GM23248 (cell line): ENCODE results near the gene HOXA5.

Experiments used
- EZH2 ChIP-seq: fragments of 200-600 bp; sonication (generic); IDR thresholded peaks from 2 replicates; pipeline ENCODE4 v1.6.1; 2018; ENCODE audit warnings: antibody characterized with exemption, mild to moderate bottlenecking; ENCODE audit not compliant: insufficient read depth, poor library complexity, severe bottlenecking
- EZH2phosphoT487 ChIP-seq: fragments of 200-600 bp; sonication (generic); IDR thresholded peaks from 2 replicates; pipeline ENCODE4 v1.6.1; 2018; ENCODE audit warnings: antibody characterized with exemption, moderate library complexity, mild to moderate bottlenecking, low read depth; ENCODE audit not compliant: insufficient read depth

DNA sequence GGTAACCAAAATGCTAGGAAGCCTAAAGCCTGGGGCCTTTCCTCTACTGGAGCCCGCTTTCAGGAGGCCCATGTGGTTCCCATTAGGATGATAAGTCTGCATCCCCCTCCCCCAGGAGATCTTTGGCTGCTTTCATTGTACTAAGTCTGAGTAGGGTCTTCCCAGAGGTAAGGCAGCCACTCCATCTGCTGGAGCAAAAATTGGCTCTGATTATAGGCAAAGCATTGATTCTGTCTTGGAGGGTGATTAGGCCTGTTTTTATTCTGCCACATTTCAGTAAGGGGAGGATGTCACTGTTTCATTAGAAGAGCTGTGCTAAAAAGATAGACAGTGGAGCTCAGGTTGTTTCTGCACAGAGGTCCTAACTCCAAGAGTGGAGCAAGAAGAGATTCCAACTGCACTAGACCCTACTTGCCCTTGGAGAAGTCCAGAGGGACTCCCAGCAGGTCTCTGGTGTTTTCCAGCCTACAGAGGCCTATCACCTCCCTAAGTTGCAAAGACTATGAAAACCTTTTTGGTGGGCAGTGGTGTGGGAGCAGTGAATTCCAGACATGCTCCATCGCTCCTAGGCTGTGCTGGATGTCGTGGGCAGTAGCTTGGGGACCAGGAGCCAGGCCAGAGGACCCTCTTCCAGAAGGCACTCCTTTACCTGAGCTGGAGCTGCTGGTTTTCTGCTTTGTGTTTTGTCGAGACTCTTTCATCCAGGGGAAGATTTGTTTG lies 33.9 kb downstream of the HOXA5 start:
- TF ChIP-seq EZH2phosphoT487, result no peak
- TF ChIP-seq EZH2, result no peak
